COLO668 (cell line): ENCODE results near the gene VSIG4.

Experiments
- DNase-seq: peaks from one replicate; lab custom pipeline; 2025; ENCODE audit not compliant: unreplicated experiment; lab: John Stamatoyannopoulos, UW

VSIG4 gene

DNA sequence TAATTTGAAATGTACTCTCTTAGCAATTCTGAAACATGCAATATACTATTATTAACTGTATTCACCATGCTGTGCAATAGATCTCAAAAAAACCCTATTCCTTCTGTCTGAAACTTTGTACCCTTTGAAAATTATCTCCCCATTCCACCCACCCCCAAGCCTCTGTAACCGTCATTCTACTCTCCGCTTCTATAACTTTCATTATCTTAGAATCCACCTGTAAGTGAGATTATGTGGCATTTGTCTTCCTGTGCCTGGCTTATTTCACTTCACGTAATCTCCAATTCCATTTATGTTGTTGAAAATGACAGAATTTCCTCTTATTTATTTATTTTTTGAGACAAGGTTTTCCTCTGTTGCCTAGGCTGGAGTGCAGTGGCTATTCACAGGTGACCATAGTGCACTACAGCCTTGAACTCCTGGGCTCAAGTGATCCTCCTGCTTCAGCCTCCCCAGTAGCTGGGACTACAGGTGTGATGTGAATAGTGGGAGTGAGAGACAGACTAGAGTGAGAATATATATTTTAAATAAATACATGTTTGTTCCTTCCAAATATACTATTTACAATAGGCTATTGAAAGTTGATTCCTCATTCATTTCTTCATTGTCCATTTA is 30.5 kb downstream of the VSIG4 start:
- no peak for DNase-seq

DNA sequence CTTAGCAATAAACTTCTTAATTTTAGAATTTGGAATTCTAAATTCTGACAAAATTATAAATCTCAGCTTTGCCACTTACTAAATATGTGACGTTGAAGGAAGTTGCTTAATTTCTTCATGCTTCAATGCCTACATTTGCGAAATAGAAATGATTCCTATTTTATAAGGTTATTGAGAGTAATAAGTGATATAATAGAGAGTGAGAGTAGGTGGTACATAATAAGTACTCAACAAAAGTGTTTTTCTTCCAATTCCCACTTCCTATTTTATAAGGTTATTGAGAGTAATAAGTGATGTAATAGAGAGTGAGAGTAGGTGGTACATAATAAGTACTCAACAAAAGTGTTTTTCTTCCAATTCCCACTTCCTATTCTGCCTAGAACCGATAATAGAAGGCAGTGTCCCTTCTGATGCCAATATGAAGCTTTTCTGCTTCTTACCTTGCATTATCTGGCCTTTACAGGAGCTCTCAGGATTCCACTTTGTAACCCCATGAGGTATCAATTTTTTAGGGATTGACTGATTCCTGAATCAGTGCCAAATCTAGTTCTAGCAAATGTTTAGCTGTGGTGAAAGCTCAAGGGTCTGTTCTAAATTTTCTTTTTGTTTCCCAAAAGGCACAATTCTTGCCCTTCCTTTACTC is 31.4 kb downstream of the VSIG4 start:
- no peak for DNase-seq

DNA sequence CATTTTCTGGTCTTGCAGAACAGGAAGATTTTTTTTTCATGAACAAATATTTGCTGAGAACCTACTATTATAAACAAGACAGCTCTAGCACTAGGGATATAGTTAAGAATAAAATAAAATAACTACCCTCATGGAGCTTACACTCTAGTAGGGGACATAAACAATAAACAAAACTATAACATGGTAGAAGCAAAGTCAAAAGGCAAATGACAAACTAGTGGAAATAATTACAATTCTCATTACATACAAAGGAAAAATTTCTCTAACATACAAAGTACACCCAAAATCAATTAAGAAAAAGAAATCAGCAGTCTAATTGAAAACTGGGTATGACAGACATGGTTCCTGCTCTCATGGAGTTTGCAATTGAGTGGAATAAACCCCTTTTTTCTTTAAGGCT is 32.0 kb downstream of the VSIG4 start:
- no peak for DNase-seq

DNA sequence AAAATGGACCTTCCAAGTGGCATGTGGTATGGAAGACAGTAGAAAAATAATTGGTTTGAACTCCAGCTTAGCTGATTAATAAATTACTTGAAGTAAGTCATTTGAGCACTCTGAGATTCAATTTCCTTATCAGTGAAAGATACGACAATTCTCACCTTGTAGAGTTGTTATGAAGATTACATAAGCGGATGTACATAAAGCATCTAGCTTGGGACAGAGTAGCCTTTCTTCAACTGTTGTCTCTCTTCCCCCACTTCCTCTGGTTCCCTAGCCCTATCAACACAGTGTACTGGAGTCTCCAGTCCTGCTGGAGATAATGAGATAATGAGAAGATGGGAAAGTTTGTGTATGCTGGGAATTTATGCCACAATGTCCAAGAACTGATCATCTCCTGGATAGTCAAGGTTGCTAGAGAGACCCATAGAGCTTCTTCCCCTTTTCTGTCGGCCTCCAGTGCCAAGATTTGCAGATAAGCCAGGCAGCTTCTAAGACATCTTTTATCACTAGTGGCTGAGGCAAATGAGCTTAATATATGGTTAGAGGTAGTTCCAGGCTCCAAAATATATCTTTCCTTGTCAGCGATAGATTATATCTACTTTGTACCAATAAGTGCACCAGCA is 33.9 kb downstream of the VSIG4 start:
- DNase-seq, result no peak

DNA sequence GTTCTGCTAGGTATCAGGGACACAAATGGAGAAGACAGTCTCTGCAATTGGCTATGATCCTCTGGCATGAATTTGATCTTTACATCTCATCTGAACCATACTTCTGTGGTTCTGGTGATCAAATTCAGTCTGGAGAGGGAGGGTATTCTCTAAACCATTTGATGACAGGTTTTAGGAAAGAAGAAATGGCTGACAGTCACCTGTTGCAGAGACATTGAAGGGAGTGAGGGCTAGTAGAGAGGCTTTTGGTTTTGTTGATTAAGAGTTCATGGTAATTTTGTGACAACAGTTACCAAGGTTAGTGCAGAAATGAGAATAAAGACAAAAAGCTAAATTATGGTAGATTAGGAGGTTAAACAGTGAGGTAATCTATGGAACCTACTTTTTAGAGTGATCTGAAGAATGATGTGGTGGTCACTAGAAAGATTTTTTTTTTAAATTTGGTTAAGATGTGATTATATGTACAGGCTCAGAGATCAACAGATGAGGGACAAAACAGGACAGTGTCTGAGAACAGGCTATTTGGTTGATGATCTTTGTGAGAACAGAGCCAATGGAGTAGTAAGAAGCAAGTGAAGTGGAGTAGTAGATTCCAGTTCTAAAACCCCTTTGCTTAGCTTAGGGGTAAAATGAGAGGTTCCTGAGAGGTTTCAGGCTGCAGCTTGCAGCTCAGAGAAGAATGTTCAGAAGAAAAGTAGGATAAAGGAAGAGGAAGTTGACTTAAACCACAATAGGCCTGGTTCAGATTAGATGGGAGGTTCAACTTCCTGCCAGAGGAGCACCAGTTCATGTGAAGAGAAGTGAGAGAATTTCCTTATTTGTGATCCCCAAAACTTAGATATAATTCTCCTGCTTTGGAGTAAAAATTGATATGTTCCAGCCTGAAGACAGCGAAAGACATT is 34.7 kb downstream of the VSIG4 start:
- no peak for DNase-seq

DNA sequence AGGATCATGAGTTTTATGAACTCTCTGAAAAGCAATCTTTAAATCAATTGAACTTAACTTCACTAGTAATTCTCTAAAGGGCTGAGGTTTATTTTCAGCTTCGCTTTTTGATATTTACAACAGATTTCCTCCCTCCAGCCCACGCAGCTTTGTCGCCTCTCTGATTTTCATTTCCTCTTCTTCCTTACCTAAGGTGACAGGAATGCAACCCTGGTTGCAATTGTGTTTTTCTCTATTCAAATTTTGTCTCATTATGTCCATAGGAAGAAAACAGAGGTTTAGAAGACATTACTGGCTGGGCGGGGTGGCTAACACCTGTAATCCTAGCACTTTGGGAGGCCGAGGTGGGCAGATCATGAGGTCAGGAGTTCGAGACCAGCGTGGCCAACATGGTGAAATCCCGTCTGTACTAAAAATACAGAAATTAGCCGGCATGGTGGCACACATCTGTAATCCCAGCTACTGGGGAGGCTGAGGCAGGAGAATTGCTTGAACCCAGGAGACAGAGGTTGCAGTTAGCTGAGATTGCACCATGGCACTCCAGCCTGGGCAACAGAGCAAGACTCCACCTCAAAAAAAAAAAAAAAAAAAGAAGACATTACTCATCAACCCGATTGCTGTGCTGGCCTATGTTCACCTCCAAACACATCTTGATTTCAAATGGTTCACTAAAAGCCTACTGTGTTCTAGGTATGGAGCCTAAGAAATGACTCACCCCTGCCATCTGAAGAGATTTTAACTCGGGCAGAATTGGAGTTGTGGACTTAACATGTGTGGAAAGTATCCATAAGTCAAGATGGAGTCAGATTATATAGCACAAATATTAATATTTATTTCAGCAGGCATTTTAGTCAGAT is 36.8 kb downstream of the VSIG4 start:
- no peak for DNase-seq

DNA sequence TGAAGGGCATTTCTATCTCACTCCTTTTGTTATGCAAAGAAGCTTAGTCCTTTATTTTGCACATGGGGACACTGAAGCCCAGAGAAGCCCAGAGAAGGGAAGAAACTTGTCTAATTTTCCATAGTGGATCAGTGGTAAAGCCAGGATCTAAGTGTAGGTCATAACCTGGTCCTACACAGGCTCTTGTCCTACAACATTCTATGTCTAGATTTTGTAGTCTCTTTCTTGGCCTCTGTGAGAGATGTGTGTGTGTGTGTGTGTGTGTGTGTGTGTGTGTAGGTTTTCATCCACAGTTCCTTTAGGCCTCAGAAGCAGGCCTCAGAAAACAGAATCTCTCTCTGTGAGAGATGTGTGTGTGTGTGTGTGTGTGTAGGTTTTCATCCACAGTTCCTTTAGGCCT is 38.3 kb downstream of the VSIG4 start:
- DNase-seq, result no peak

DNA sequence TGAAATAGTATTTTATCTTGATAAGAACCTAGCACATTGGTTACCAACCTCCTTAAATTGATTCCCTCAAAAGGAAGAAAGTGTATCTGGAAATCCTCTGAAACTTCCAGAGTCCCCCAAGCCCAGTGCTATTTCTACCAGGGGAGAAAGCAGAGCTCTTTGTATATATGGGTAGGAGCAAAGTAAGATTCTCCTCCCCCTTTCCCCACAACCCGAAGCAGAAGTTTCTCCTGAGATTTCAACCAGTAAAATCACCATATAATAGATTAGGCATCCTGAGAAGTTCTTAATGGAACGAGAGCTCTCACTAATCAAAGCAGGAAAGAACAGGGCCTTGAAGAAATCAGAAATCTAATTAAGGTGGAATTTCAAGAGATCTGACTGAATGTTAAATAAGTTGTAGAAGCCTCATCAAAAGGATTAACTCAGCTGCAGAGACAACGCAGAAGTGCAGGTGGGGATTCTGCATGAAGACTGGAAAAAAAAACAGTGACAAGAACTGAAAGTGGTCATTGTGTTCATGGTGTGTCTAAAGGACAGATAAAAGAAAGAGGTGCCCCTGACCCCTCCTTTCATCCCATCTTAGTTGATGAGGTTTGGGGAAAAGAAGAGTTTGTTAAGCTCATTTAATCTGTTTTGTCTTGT is 39.1 kb downstream of the VSIG4 start:
- no peak for DNase-seq

DNA sequence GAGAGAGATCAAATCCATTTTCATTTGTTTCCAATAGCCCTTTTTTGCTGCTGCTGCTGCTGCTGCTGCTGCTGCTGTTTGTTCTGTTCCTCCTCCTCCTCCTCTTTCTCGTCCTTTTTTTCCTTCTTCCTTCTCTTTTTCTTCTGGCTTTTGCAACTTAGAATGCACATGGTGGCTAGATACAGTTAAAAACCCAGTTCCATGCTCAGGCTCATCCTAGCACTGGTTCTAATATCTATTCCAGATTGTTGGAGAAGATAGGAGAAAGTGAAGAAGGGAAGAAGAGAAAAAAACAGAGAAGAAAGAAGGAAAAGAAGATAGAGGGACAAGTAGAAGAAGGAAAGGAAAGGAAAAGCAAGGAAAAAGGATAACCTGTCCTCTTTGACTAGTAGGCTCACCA is 39.7 kb downstream of the VSIG4 start:
- no peak for DNase-seq

DNA sequence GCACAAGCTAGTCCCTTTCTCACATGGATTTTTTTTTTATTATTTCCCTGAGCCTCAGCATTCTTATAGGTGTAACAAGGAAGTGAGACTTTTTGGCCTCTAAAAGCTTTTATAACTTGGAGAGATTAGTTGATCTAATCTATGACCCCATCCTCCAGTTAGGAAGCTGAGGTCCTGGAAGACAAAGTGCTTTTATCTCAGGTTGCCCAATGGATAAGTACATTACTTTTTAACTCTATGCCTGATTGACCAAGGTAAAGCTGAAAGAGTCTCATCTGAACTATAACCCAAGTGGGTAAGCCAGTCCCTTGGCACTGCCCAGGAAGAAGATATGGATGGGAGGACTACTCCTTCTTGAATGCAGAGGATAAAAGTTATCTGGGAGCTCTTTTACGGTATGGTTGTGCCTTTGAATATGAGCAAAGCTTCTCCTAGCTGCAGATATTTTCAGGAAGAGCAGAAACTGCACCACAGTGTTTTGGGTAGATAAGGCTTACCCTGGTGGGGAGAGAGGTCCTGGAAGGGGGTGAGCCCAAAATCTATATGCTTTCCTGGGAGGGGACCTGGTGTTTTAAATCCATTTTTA is 40.2 kb downstream of the VSIG4 start:
- no peak for DNase-seq

DNA sequence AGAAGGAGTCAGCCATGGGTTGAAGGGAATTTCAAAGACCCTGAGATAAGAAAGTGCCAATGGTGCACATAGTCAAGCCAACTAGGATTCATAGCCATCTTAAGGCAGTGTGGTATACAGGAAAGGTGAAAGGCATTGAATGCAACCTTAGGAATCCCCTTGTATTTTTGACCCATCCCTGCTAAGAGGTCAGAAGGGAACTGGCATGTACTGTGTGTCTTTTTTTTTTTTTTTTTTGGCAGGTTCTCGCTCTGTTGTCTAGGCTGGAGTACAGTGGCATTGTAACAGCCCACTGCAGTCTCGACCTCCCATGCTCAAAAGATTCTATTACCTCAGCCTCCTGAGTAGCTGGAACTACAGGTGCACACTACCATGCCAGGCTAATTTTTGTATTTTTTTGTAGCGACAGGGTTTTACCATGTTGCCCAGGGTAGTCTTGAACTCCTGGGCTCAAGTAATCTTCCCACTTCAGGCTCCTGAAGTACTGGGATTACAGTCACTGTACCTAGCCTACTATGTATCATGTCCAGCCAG is 40.8 kb downstream of the VSIG4 start:
- no peak for DNase-seq

DNA sequence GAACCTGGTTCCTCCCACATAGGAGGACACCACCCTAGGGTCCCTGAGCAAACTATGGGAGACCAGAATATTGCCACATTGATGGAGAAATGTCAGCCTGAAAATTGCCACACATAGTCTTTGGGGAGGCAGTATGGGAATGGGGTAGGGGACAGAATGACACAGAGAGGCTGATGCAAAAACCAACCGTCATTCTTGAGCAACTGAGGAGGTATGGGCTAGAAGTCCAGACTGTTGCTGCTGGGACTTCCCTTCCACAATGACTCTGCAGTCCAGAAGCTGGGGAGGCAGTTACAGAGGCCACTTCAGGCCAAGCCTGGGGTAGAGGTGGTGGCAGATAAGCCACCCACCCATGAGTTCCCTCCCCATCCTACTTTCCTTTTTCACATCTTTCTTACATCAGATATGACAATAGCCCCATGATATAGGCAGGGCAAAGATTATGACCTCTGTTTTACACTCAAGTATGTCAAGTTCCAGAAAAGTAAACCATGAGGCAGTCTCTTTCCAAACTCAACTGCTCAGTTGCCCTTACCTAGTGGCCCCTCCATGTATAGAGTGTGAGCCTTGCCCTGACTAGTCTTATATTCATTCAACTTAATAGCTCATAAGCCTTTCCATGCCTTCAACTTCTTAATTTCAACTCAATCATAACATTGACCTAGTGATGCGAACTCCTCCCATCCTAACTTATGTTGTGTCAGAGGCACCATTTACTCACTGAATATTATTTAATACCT is 41.7 kb downstream of the VSIG4 start:
- DNase-seq, result no peak

DNA sequence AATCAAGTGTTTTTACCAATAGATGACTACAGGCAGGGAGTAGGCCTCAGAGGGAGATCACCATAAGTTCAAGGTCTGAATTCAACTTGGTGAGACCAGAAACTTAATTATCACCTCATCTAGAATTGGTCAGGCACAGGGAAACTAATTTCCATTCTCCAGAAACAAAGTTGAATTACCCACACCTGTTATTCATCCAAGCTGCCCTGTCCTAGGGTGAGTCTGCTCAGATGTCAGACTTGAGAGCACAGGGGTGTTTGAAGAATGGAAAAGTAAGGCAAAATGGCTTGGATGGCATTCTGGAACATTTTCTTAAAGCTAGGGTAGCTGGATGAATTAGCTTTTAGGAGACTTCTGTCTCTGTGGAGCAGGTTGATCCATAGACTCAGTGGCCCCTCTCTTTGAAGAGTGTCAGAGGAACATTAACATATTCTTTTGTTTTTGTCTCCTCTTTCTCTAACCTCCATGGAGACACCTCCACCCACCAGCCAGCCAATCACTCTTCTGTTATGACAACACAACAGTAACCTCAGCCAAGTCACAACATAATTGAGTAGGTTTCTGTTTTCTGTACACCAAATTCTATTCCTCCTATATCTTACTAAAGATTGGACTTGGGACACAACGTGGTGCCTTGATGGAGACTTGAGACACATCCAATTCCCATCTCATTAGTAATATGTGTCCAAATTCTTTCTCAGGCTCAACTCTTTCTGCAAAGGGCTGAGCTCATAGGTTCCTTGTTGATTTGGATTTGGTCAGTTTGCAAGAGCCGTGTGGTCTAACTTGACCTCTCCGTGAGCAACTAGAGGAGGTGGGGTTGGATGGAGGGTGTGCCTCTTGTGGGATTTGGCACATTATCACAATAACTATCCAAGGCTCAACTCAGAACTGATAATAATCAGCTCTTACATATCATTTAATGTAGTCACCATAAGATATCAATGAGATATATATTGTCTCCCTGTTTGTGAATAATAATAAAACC is 45.1 kb downstream of the VSIG4 start:
- no peak for DNase-seq

DNA sequence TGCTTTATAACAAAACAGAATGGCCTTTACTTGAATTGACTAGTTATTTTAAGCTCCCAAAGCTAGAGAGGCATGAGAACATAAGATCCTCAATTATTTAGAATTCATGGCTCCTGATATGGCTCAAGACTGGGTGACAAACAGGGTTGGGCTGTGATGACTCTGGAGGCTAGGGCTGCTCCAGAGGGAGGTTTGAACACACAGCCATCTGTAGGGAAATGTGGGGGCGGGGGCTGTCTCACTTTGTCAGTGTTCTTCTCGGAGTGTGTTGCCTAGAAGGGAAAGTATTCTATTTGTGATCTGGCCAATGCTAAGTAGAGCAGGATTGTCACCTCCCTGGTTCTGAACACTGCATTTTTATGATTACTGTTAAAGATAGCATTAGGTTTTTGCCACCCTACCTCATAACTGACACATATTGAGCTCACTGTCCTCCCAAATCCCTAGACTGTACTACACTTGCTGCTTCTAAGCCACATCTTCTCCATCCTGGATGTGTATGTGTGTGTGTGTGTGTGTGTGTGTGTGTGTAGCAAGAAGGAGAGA is 45.9 kb downstream of the VSIG4 start:
- no peak for DNase-seq

DNA sequence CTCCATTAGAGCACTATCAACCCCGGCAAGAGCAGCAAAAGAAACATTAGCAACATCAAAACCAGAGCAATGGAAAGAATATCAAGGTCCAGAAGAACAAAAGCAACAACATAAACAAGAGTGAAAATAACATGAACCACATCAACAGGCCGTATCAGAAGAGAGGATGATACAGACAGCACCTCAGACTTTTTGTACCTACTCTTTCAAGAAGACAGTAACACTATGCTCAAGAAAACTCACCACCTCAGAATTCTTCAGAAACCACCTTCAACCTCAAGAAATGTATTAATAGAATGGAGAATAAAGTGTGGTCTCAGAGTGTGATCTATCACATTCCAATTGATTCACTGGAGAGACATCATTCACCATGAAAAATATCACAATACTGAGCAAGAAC is 46.5 kb downstream of the VSIG4 start:
- no peak for DNase-seq

DNA sequence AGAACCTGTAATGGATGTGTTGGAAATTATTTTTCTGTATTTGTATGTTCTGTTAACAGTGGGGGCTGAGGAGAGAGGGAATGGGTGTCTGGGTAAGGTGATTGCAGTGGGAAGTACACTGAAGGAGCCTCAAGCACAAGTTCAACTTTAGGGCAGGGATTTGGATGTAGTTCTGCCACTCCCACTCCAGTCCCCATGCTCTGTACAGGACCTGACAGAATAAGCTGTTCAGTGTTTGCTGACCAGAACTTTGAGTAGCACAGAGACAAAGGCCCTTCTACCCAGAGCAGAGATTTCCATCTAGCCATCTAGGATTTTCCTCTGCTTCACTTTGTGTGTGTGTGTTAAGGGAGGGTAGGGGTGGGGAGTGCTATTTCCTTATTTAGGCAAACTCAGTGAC is 49.2 kb downstream of the VSIG4 start:
- no peak for DNase-seq

DNA sequence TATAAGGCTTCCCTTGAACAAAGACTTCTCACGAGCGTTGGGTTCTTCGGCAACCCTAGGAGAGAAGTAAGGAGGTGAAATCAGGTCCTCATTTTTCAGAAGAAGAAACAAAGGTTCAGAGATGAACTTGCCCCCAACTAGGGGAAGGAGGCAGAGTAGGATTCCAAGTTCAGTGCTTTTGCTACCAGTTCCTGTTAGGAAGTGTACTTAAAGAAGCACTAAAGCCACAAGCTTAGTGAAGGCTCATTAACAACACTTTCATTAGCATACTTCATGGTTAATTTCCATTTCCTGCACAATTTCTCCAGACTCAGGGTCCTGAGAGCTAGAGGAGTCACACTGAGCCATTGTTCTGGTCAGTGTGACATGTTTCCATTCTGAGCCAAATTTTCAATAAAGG is 52.1 kb downstream of the VSIG4 start:
- no peak for DNase-seq
